H9 (cell line): ENCODE results near the gene BPIFB3. TPM values are rescaled to one million over a fixed set of nuclear protein-coding genes. Genes with fewer than 3 reads are reported as not detected.

ENCODE experiments used
- DNase-seq: peaks from one replicate; pipeline ENCODE4 v3.0.0-alpha.2; 2017
- H2AFZ ChIP-seq: one replicate; pipeline ENCODE4 v1.6.1; 2013; ENCODE audit warnings: mild to moderate bottlenecking, low read length, control low read depth, moderate library complexity
- H2AK5ac ChIP-seq: 2 replicates; pipeline ENCODE4 v1.6.1; 2013; ENCODE audit warnings: low read length, control low read depth, mixed read lengths; ENCODE audit not compliant: insufficient read length
- H2BK120ac ChIP-seq: one replicate; pipeline ENCODE4 v1.6.1; 2013; ENCODE audit warnings: low read depth, mild to moderate bottlenecking, low read length, control low read depth, inconsistent platforms; ENCODE audit not compliant: poor library complexity, severe bottlenecking
- H2BK12ac ChIP-seq: 2 replicates; pipeline ENCODE4 v1.6.1; 2013; ENCODE audit warnings: low read length, control low read depth, mixed read lengths, low read depth; ENCODE audit not compliant: insufficient read length
- H2BK15ac ChIP-seq: 2 replicates; pipeline ENCODE4 v1.6.1; 2013; ENCODE audit warnings: low read depth, low read length, control low read depth
- H2BK20ac ChIP-seq: one replicate; pipeline ENCODE4 v1.6.1; 2013; ENCODE audit warnings: low read depth, mild to moderate bottlenecking, low read length, control low read depth, inconsistent platforms; ENCODE audit not compliant: poor library complexity, severe bottlenecking
- H2BK5ac ChIP-seq: 2 replicates; pipeline ENCODE4 v1.6.1; 2013; ENCODE audit warnings: low read length, control low read depth, mixed read lengths; ENCODE audit not compliant: insufficient read length
- H3K14ac ChIP-seq: 2 replicates; pipeline ENCODE4 v1.6.1; 2013; ENCODE audit warnings: low read length, control low read depth; ENCODE audit not compliant: insufficient read depth
- H3K18ac ChIP-seq: 2 replicates; pipeline ENCODE4 v1.6.1; 2013; ENCODE audit warnings: low read depth, mild to moderate bottlenecking, mixed read lengths, low read length, control low read depth; ENCODE audit not compliant: insufficient read length
- H3K23ac ChIP-seq: 2 replicates; pipeline ENCODE4 v1.6.1; 2013; ENCODE audit warnings: low read length, control low read depth, mixed read lengths, low read depth; ENCODE audit not compliant: insufficient read length
- H3K23me2 ChIP-seq: 2 replicates; pipeline ENCODE4 v1.6.1; 2013; ENCODE audit warnings: low read depth, mild to moderate bottlenecking, mixed read lengths, low read length, control low read depth; ENCODE audit not compliant: insufficient read length, poor library complexity, severe bottlenecking
- H3K27ac ChIP-seq: 2 replicates; pipeline ENCODE4 v1.5.1; 2013; ENCODE audit warnings: low read length, control low read depth, mixed read lengths, low read depth; ENCODE audit not compliant: insufficient read length
- H3K27me3 ChIP-seq: 2 replicates; pipeline ENCODE4 v1.6.1; 2013; ENCODE audit warnings: low read length, control low read depth, inconsistent platforms; ENCODE audit not compliant: insufficient read depth
- H3K4ac ChIP-seq: 2 replicates; pipeline ENCODE4 v1.6.1; 2013; ENCODE audit warnings: low read depth, mild to moderate bottlenecking, control low read depth, inconsistent platforms, low read length, moderate library complexity
- H3K4me1 ChIP-seq: 2 replicates; pipeline ENCODE4 v1.6.1; 2013; ENCODE audit warnings: low read length, control low read depth, inconsistent platforms; ENCODE audit not compliant: insufficient read depth
- H3K4me2 ChIP-seq: 2 replicates; pipeline ENCODE4 v1.6.1; 2013; ENCODE audit warnings: low read length, control low read depth, mixed read lengths; ENCODE audit not compliant: insufficient read length, insufficient read depth
- H3K56ac ChIP-seq: 2 replicates; pipeline ENCODE4 v1.6.1; 2013; ENCODE audit warnings: low read depth, mild to moderate bottlenecking, mixed read lengths, low read length, control low read depth; ENCODE audit not compliant: insufficient read length
- H3K79me1 ChIP-seq: 2 replicates; pipeline ENCODE4 v1.6.1; 2013; ENCODE audit warnings: low read depth, mild to moderate bottlenecking, moderate library complexity, low read length, control low read depth, inconsistent platforms; ENCODE audit not compliant: insufficient read depth, poor library complexity, severe bottlenecking
- H3K79me2 ChIP-seq: 2 replicates; pipeline ENCODE4 v1.6.1; 2013; ENCODE audit warnings: low read length, control low read depth, inconsistent platforms; ENCODE audit not compliant: insufficient read depth
- H3K9ac ChIP-seq: 2 replicates; pipeline ENCODE4 v1.6.1; 2013; ENCODE audit warnings: low read length, control low read depth, mixed read lengths; ENCODE audit not compliant: insufficient read length; ENCODE audit errors: extremely low read depth
- H3K9me3 ChIP-seq: one replicate; pipeline ENCODE4 v1.6.1; 2013; ENCODE audit warnings: low read depth, low read length, inconsistent platforms; ENCODE audit not compliant: control insufficient read depth
- H3T11ph ChIP-seq: one replicate; pipeline ENCODE4 v1.6.1; 2013; ENCODE audit warnings: mild to moderate bottlenecking, low read length, control low read depth, inconsistent platforms
- H4K20me1 ChIP-seq: one replicate; pipeline ENCODE4 v1.6.1; 2013; ENCODE audit not compliant: control insufficient read depth, insufficient read length, insufficient read depth
- H4K5ac ChIP-seq: 2 replicates; pipeline ENCODE4 v1.6.1; 2013; ENCODE audit warnings: low read depth, mild to moderate bottlenecking, mixed read lengths, low read length, control low read depth; ENCODE audit not compliant: insufficient read length
- H4K8ac ChIP-seq: replicated peaks from 2 replicates; pipeline ENCODE4 v1.6.1; 2013; ENCODE audit warnings: low read length, control low read depth, mixed read lengths, low read depth; ENCODE audit not compliant: insufficient read length
- H4K91ac ChIP-seq: 2 replicates; pipeline ENCODE4 v1.6.1; 2013; ENCODE audit warnings: low read depth, mild to moderate bottlenecking, moderate library complexity, mixed read lengths, low read length, control low read depth; ENCODE audit not compliant: insufficient read length
- H3K27ac Mint-ChIP-seq, 3 experiments: 2 replicates in 2 of 3; 3 replicates in 1 of 3; pipeline ENCODE4 v1.8.0; 2020 to 2021; ENCODE audit warnings: mixed read lengths in 3 of 3, mild to moderate bottlenecking in 1 of 3, moderate library complexity in 1 of 3
- H3K27me3 Mint-ChIP-seq: 2 replicates; pipeline ENCODE4 v1.8.0; 2021; ENCODE audit warnings: low read depth, mild to moderate bottlenecking, moderate library complexity, mixed read lengths
- H3K36me3 Mint-ChIP-seq, 3 experiments: 2 replicates in 2 of 3; 3 replicates in 1 of 3; pipeline ENCODE4 v1.8.0; 2020 to 2021; ENCODE audit warnings: low read depth in 3 of 3, mixed read lengths in 3 of 3; ENCODE audit not compliant: insufficient read depth in 1 of 3
- H3K4me1 Mint-ChIP-seq, 2 experiments: 2 replicates each; pipeline ENCODE4 v1.8.0; 2020; ENCODE audit warnings: mixed read lengths in 2 of 2
- H3K4me3 Mint-ChIP-seq, 2 experiments: 2 replicates in 1 of 2; 3 replicates in 1 of 2; pipeline ENCODE4 v1.8.0; 2020 to 2021; ENCODE audit warnings: mild to moderate bottlenecking in 2 of 2, mixed read lengths in 2 of 2, moderate library complexity in 1 of 2
- H3K9me3 Mint-ChIP-seq, 2 experiments: 2 replicates in 1 of 2; 3 replicates in 1 of 2; pipeline ENCODE4 v1.8.0; 2020; ENCODE audit warnings: mild to moderate bottlenecking in 2 of 2, mixed read lengths in 2 of 2, moderate library complexity in 1 of 2
- WGBS: extraction: QIAGEN DNeasy Blood & Tissue Kit; methylation state at CpG from one replicate; pipeline ENCODE4 v1.1.7; 2013; ENCODE audit warnings: missing lambda C conversion rate, low lambda C conversion rate, mixed read lengths; ENCODE audit not compliant: insufficient read length; ENCODE audit errors: extremely low coverage; 5-methylcytosine and 5-hydroxymethylcytosine counted together
- total RNA-seq: library from RNA; stranded (reverse); gene quantifications from 2 replicates; pipeline ENCODE4 v1.2.1, GENCODE V29; 2021
- TF ChIP-seq, protein P1 (sequence below): fragments of 200-600 bp; sonication (generic); conservative IDR thresholded peaks from 3 replicates; pipeline ENCODE4 v1.8.0; 2021; ENCODE audit warnings: antibody characterized with exemption, mild to moderate bottlenecking

BPIFB3 gene
- total RNA-seq, 1 experiment from 2014 or later, result not detected

DNA sequence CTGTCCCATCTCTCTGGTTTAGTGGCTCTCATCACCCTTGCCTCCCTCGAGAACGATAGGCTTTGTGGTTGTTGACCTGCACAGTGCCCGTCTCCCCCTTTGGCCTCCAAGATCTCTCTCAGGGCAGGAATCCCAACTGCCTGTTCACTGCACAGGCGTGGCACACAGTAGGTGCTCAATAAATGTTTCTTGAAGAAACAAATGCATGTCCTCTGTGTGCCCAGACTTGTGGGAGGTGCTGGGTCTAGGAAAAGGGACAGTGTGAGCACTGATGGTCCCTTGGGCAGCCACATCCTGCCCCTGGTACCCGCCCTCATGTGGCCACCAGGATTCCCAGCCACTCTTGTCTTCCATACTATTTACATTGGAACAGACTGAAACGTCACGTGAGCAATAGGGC is 24.8 kb upstream of the BPIFB3 start:
- no peak overlapping the region for H3K27ac ChIP-seq
- H3K79me2 ChIP-seq, result no peaks in the 10 kb centered on the region
- H3K9ac ChIP-seq, result no peak overlapping the region
- DNase-seq, result no peak
- H4K91ac ChIP-seq, result no peak overlapping the region
- peaks cover 0 to 2% of the 10 kb centered on the region in 2 experiments; a peak in 1 of 4 replicates for H3K4me1 Mint-ChIP-seq
- H3K27me3 ChIP-seq, result no peaks in the 10 kb centered on the region
- H2AFZ ChIP-seq, result no peak overlapping the region
- H3K23ac ChIP-seq, result no peak overlapping the region
- TF ChIP-seq, protein P1, sequence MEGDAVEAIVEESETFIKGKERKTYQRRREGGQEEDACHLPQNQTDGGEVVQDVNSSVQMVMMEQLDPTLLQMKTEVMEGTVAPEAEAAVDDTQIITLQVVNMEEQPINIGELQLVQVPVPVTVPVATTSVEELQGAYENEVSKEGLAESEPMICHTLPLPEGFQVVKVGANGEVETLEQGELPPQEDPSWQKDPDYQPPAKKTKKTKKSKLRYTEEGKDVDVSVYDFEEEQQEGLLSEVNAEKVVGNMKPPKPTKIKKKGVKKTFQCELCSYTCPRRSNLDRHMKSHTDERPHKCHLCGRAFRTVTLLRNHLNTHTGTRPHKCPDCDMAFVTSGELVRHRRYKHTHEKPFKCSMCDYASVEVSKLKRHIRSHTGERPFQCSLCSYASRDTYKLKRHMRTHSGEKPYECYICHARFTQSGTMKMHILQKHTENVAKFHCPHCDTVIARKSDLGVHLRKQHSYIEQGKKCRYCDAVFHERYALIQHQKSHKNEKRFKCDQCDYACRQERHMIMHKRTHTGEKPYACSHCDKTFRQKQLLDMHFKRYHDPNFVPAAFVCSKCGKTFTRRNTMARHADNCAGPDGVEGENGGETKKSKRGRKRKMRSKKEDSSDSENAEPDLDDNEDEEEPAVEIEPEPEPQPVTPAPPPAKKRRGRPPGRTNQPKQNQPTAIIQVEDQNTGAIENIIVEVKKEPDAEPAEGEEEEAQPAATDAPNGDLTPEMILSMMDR, result no peak
- H2AK5ac ChIP-seq, result no peak overlapping the region
- no peak overlapping the region for H2BK120ac ChIP-seq
- H3T11ph ChIP-seq, result no peak overlapping the region
- no CpG with 5 or more reads among the region's 7 CpGs for WGBS
- H2BK15ac ChIP-seq, result no peak overlapping the region
- H2BK12ac ChIP-seq, result no peak overlapping the region
- peaks cover 15% of the 10 kb centered on the region for H3K27me3 Mint-ChIP-seq
- H2BK20ac ChIP-seq, result no peak overlapping the region
- no peaks in the 10 kb centered on the region for H3K4me1 ChIP-seq
- no peak overlapping the region for H4K5ac ChIP-seq
- H3K9me3 ChIP-seq, result no peaks in the 10 kb centered on the region
- no peaks in the 10 kb centered on the region for H3K23me2 ChIP-seq
- H4K8ac ChIP-seq, result no peak overlapping the region
- H3K4me3 Mint-ChIP-seq, result no peak overlapping the region
- no peaks in the 10 kb centered on the region for H3K79me1 ChIP-seq
- H3K36me3 Mint-ChIP-seq, result no peaks in the 10 kb centered on the region
- no peak overlapping the region for H3K4ac ChIP-seq
- no peak overlapping the region for H3K4me2 ChIP-seq
- H3K56ac ChIP-seq, result no peak overlapping the region
- no peak overlapping the region for H3K27ac Mint-ChIP-seq
- no peak overlapping the region for H3K14ac ChIP-seq
- peaks cover 2 to 4% of the 10 kb centered on the region in 2 experiments; a peak in 2 of 5 replicates for H3K9me3 Mint-ChIP-seq
- no peak overlapping the region for H3K18ac ChIP-seq
- no peaks in the 10 kb centered on the region for H4K20me1 ChIP-seq
- H2BK5ac ChIP-seq, result no peak overlapping the region
